GM19193 (cell line): ENCODE data around the gene USP31.

Source experiments
- POLR2A ChIP-seq: IDR thresholded peaks from 4 replicates; pipeline ENCODE4 v1.6.1; 2011; ENCODE audit not compliant: insufficient read depth, insufficient read length; ENCODE audit errors: extremely low read depth

The USP31 gene

GRCh38 chr16:23125277-23125676 lies 24.0 kb downstream of the USP31 start:
- no peak for TF ChIP-seq POLR2A

GRCh38 chr16:23124315-23124714 lies 24.9 kb downstream of the USP31 start:
- no peak for TF ChIP-seq POLR2A

- no peak for TF ChIP-seq POLR2A
Observed at GRCh38 chr16:23122144-23122543, 27.1 kb downstream of the USP31 start.

DNA sequence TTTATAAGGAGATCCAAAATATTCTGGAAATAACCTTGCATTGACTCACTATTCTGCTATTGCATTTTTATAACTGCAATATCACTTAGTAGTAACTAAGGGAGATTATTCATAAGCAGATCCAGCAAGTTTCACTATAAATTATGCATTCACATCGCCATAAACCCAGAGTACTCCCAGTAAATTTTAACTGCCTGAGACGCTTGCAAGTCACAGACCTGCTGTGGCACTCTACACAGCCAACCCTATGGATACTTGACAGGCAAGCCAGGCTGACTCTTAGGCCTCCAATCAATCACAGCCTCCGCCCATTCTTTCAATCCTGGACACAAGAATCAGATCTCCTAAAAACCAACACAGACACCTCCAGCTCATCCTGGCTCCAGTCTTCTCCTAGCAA lies 28.2 kb downstream of the USP31 start:
- no peak for TF ChIP-seq POLR2A

DNA sequence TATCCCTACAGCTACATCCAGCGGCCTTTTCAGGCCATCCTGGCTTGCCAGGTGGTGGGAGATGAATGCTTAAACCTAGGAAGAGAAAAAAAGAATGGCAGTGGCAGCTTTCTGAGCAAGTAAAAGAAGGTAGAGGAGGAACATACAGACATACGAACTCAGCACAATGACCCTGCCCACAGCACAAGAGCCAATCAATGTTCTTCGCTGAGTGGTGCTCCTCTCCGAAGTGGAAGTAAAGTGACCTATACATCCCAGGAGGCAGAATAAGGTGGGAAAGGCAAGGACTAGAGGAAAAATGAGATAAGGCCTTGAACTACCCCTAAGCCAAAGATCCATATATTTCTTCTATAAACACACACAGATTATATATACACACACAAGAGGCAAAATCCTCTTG lies 28.7 kb downstream of the USP31 start:
- TF ChIP-seq POLR2A, result no peak

- no peak for TF ChIP-seq POLR2A
Observed at GRCh38 chr16:23119570-23119969, 29.7 kb downstream of the USP31 start.

DNA sequence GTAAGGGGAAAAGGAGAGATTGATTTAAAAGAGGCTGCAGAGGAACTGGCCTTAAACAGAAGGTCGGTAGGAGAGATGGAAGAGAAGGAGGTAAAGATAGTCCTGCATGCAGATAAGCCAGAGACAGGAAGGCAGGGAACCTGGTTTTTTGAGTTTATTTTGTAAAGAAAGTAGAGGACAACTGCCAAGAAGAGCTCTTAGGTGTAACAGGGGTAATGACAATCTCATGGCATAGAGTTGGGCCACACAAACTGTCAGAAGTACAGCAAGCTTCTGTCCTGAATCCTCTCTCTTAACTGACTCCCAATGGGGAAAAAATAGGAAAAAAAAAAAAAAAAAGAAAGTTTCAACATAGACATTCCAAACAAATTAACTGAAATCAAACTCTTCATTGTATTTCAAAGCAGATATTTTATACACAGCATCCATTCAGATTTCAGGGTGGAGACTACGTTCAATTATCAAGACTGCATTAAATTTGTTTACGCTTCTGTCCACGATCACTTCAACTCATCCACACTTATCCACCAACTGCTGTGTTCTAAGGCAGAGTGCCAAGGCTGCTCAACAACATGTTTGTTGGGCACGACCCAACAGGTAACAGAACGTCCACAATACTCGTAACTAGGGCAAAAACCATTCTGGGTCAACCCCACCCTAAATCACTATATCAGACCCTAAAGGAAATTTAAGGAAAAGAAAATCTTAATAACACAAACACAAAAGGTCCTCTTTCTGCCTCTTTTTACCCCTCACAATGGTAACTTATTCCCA lies 34.9 kb downstream of the USP31 start:
- TF ChIP-seq POLR2A, result no peak

- no peak for TF ChIP-seq POLR2A
Observed at GRCh38 chr16:23113185-23113584, 36.1 kb downstream of the USP31 start.

- no peak for TF ChIP-seq POLR2A
Observed at GRCh38 chr16:23110257-23110899, 38.9 kb downstream of the USP31 start.

DNA sequence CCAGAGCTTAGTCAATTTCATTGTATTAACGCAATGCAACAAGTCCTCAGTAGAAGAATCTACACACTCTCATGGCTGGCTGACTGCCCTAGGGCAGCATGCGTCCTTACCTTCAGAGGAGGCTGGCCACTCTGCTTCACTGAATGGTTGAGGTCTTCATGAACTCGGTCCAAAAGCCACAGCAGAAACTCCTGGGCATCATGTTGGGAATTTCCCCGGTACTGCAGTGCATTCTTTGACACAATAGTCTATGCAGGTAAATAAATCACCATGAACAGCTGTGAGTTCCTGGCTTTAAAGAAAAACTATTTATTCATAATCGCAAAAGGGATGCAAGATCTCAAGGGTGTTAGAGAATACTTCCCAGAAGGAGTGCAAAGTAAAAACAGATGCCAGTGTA lies 41.3 kb downstream of the USP31 start:
- no peak for TF ChIP-seq POLR2A

DNA sequence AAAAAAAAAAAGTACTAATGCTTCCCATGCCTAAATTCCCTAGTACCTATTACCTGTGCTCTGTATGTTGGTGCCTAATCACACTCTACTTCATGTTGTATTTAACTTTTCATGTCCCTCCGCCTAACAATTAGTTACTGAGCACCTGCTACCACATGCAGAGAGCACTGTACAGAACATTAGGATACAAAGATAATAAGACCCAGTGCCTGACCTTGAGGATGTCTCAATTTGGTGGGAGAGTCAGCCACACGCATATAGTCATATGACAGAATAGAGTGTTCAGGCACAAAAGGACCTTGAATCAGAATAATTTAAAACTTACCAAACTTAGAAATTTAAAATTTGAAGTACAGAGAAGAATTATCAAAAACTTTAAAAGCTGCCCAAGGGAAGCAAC lies 42.1 kb downstream of the USP31 start:
- TF ChIP-seq POLR2A, result no peak

DNA sequence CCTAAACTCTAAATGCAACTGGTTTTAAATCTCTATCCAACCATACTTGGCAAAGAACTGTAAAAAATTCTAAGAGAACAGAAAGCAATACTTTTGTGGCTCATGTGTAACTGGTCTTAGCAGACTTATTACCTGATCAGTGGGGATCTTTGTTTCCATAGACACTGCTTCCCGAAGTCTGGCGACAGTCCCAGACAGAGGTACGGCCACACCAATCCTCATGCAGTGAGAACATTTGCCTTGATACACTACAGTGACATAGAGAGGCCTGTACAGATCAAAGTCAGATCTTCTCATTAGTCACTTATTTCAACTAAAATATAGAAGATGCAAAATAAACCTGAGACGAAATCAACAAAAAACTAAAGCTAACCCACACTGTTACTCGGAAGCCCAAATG lies 43.9 kb downstream of the USP31 start:
- TF ChIP-seq POLR2A, result no peak

DNA sequence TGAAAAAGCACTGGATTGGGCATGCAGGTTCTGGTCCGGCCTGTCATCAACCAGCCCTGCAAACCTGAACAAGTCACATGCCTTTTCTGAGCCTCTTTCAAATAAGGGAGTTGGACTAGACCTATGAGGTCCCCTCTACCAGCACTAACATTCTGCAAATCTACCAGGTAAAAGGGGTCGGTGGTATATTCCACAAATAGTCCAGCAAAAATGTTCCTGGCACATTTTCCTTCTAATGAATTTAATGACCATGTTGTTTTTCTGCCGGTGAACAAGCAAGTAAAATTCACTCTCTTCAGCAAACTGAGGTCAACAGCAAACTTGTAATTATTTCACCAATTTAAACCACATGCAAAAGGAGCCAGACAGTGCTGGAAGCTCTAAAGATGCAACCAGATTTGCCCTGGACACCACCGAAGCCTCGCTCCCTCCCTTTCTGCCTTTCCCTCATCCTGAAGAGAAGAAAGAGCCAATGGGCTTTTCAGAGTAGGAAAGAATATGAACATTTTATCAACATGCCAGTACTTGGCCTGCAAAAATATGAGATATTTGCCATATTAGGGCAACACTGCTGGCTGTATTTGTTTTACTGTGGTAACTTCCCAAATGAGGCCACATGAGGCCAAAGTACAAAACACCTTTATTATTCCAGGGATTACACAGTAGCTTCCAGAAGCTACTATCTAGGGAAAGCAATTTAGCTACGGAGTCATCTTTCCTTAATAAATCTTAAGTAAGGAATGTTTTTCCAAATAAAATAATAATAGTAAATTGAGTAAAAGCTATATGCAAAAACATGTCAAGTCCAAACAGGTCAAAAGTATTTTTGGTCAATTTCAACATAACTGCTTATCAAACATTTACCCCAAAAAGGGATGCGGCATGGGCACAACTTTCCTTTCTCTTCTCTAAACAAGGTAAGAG lies 45.0 kb downstream of the USP31 start:
- no peak for TF ChIP-seq POLR2A

- no peak for TF ChIP-seq POLR2A
Observed at GRCh38 chr16:23103603-23104002, 45.6 kb downstream of the USP31 start.

GRCh38 chr16:23101012-23101550 lies 48.2 kb downstream of the USP31 start:
- TF ChIP-seq POLR2A, result no peak

DNA sequence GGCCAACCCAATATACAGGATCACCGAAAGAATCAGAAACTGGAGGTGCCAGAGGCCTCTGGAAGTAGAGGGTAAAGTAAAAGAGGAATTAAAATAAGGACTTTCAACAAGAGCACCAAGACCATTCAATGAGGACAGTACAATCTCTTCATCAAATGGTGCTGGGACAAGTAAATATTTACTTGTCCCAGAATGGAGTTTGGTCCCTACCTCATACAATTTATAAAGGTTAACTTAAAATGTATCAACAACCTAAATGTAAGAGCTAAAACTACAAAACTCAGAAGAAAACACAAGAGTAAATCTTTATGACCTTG lies 56.5 kb downstream of the USP31 start:
- TF ChIP-seq POLR2A, result no peak

- no peak for TF ChIP-seq POLR2A
Observed at GRCh38 chr16:23092072-23092800, 57.0 kb downstream of the USP31 start.
